Measurements from ENCODE around the gene INSC. TPM values are rescaled to one million over a fixed set of nuclear protein-coding genes. Genes with fewer than 3 reads are reported as not detected.

Gene INSC
- total and polyA plus RNA-seq, 8 donors: 0.34 to 1.1 (median 0.57) TPM

- DNase-seq: no peak
- Histone ChIP-seq H3K27ac (no peak overlapping the region), H3K36me3 (no peaks in the 10 kb centered on the region), H3K9me3 (no peaks in the 10 kb centered on the region), H3K27me3 (peaks cover 11 to 34% of the 10 kb centered on the region in 2 donors), H3K4me1 (no peaks in the 10 kb centered on the region), H3K4me3 (no peak overlapping the region)
- no peak for ATAC-seq
- intact Hi-C loops (cut with DNase I): no loop called here
- no peak for TF ChIP-seq CTCF (IDR thresholded peaks at IDR 0.05)
Observed at GRCh38 chr11:15115686-15116085, 963 bp downstream of the INSC start.

GRCh38 chr11:15117751-15118150 lies 3.0 kb downstream of the INSC start:
- H3K4me3 ChIP-seq: no peak overlapping the region
- ATAC-seq (no peak), DNase-seq (no peak)
- no peaks in the 10 kb centered on the region for H3K4me1 ChIP-seq
- H3K9me3 ChIP-seq: no peaks in the 10 kb centered on the region
- peaks cover 11 to 34% of the 10 kb centered on the region in 2 donors for H3K27me3 ChIP-seq
- H3K27ac ChIP-seq: no peak overlapping the region
- TF ChIP-seq CTCF (IDR thresholded peaks at IDR 0.05): no peak
- intact Hi-C loops (cut with DNase I): no loop called here
- H3K36me3 ChIP-seq: no peaks in the 10 kb centered on the region

GRCh38 chr11:15118431-15118830 lies 3.7 kb downstream of the INSC start:
- Histone ChIP-seq H3K36me3 (no peaks in the 10 kb centered on the region), H3K4me1 (no peaks in the 10 kb centered on the region), H3K27me3 (peaks cover 11 to 34% of the 10 kb centered on the region in 2 donors), H3K9me3 (no peaks in the 10 kb centered on the region), H3K4me3 (no peak overlapping the region), H3K27ac (no peak overlapping the region)
- intact Hi-C loops (cut with DNase I): no loop called here
- no peak for TF ChIP-seq CTCF (IDR thresholded peaks at IDR 0.05)
- DNase-seq: no peak
- ATAC-seq: no peak

GRCh38 chr11:15119352-15119751 lies 4.6 kb downstream of the INSC start:
- Histone ChIP-seq H3K36me3 (no peaks in the 10 kb centered on the region), H3K4me3 (no peak overlapping the region), H3K27me3 (peaks cover 11 to 37% of the 10 kb centered on the region in 2 donors), H3K4me1 (no peaks in the 10 kb centered on the region), H3K9me3 (no peaks in the 10 kb centered on the region), H3K27ac (no peak overlapping the region)
- ATAC-seq: no peak
- intact Hi-C loops (cut with DNase I): no loop called here
- DNase-seq: no peak
- TF ChIP-seq CTCF (IDR thresholded peaks at IDR 0.05): no peak

GRCh38 chr11:15119826-15120225 lies 5.1 kb downstream of the INSC start:
- no peaks in the 10 kb centered on the region for H3K9me3 ChIP-seq
- ATAC-seq (no peak), DNase-seq (no peak)
- no peaks in the 10 kb centered on the region for H3K36me3 ChIP-seq
- H3K4me1 ChIP-seq: no peaks in the 10 kb centered on the region
- TF ChIP-seq CTCF (IDR thresholded peaks at IDR 0.05): no peak
- peaks cover 7 to 35% of the 10 kb centered on the region in 2 donors for H3K27me3 ChIP-seq
- H3K27ac ChIP-seq: no peak overlapping the region
- no peak overlapping the region for H3K4me3 ChIP-seq
- intact Hi-C loops (cut with DNase I): no loop called here

Data from left lung (tissue), 10 donors.